DMS 273 treated with DMSO at 0.1 percent for 48 hours (cell line): ENCODE measurements around the gene ANKRD18B.
"Not testable (repeated sequence)": the region's sequence is repeated elsewhere in the genome, so short reads cannot be mapped to it uniquely, and the experiment has no call there.

ENCODE experiments used
- DNase-seq: peaks from one replicate; lab custom pipeline; 2025; lab: John Stamatoyannopoulos, UW

The ANKRD18B gene

GRCh38 chr9:33612410-33612809 lies 88.4 kb downstream of the ANKRD18B start:
- not testable (repeated sequence) for DNase-seq

DNA sequence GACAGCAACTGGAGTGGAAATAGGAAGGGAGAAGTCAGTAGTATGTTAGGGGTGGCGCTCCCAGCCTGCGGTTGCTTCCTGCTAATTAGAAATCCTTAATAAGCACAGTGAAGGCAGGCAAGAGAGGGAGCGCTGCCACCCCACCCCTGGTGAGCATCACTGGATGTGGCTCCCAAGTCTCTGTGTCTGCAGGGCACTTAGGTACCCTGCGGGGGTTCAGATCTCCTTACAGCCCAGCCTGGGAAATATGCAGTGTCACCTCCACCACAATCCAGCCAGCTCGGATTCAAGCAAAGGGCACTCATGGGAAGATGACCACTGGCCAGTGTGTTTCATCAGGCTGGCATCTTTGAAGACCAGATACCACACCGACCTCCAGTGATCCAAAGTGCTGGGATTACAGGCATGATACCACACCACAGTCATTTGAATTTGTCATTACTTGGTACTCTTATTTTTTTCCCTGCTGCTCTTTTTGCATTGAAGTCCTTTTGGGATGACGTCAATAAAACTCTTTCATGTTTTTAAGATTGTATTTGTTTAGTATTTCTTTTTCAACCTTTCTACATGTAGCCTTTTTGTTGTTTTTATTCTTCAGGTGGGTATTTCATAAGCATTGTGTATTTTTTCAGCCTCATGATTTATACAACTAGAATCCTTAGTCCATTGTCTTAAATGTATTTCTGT lies 90.1 kb downstream of the ANKRD18B start:
- no peak for DNase-seq

DNA sequence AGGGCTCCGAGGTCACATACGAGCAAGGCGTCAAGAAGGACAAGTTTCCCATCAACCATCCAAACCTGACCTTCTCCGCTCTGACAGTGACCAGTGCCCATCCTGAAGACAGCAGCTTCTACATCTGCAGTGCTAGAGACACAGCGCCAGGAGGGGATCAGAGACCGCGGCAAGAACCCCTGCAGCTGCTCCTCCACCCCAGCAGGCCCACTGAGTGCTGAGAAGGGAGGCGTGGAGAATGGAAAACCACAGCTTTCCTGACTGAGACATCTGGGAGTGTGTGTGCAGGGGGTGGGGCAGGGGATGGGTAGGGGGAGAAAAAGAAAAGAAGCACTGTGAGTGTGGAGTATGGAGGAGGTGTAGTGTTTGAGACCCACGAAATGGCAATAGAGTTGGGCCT lies 94.3 kb downstream of the ANKRD18B start:
- DNase-seq: not testable (repeated sequence)

DNA sequence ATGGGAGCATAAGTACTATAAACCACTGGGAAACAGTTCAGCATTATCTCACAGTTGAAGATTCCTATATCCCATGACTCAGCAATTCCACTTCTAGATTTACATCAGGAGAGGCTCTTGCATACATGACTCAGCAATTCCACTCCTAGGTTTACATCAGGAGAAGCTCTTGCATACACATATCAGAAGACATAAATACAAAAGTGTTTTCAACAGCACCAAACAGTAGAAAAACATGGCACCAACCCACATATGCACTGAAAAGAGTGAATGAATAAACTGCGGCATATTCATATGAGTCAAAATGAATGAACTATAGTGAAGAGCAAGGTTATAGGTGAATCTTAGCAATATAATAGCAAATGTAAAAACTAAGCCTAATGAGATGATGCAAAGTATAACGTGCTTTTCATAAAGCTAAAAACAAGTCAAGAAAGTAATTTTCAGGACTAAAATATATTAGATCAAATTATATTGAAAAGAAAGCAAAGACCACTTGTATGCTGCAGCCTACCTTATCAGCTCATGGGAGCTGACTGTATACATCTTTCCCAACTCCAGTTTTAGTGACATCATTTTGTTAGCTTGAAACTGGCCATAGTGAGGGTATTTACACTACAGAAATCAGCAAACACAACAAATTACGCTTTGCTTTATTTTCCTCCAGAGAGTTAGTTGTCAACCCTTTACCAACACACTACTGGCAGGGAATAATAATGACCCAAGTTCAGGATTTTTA lies 95.8 kb downstream of the ANKRD18B start:
- peak; percentile 43 for DNase-seq

DNA sequence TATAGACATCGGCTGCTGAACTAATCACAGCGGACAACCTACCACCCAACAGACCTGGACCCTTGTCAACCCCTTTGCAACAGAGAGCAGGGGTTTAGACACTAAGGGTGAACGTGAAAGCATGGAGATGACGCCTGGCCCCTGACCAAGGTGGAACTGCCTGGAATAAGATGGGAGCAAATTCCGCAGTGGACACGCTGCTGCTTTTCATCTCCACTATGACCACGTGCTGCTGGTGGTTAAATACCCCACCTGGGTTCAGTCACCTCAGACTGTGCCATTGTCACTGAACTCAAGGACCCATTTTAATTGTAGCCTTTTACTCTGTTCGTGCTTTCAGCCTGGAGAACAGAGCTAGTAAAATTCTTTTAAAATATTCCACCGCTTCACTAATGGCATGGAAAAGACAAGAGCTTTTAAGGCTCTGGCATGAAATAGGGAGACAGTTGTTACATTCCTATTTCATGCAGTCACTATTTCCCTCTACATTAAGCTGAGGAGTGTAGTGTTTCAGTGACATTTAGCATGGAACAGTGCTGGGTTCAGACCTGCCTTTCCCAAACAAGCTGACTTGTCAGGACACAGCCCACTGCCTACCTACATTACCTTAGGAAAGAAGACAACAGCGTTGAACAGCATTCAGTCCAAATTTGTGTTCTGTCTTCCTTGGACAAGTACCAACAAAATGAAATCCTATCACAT lies 96.8 kb downstream of the ANKRD18B start:
- DNase-seq: peak; percentile 12
